ENCODE results near the gene TMTC4. TPM values are rescaled to one million over a fixed set of nuclear protein-coding genes. Genes with fewer than 3 reads are reported as not detected.
A peak's percentile ranks its signal among the peaks of the same experiment; 100 is the strongest.

The TMTC4 gene
- total RNA-seq, 2 experiments from 2014 or later, result 26.0 to 33.0 TPM

DNA sequence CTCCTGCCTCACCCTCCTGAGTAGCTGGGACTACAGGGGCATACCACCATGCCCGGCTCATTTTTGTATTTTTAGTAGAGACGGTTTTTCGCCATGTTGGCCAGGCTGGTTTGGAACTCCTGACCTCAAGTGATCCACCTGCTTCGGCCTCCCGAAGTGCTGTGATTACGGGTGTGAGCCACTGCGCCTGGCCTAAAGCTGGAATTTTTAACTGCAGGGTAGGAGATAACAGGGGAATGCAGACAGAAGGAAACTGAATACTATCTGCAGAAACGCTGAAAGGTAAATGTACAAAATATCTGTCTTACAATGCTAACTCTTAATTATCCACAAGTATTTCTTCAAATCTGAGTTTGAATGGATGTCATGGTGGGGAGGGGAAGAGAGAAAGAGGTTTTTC, 13.8 kb downstream of the TMTC4 start:
- Mint-ChIP-seq H3K36me3 (peaks cover 57% of the 10 kb centered on the region), H3K27ac (no peak overlapping the region), H3K9me3 (ENCODE audit: low read depth) (no peaks in the 10 kb centered on the region), H3K27me3 (no peaks in the 10 kb centered on the region), H3K4me3 (no peak overlapping the region), H3K4me1 (peaks cover 25% of the 10 kb centered on the region)
- DNase-seq (no peak), ATAC-seq (no peak)
- CTCF ChIA-PET, result no interaction called here

DNA sequence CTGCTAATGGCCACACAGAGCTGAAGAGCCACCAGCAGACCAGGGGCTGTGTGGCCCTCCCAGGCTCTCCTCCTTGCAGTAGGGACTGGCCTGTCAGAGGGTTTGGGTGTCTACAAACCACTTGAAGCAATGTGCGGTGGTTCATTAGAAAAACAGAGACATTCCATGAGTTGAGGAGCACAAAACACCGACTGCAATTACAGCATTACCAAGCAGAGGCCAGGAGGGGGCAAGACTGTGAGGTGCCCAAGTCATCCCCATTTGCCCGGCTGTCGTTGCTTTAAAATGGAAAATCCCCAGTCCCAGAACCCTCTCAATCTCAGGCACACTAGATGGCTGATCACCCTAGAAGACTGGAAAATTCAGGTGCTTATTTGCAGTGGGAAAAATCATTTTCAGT, 15.0 kb downstream of the TMTC4 start:
- no peak overlapping the region for H3K4me3 Mint-ChIP-seq
- H3K27me3 Mint-ChIP-seq, result no peaks in the 10 kb centered on the region
- DNase-seq, result no peak
- CTCF ChIA-PET, result interaction anchor here (1.0 kb wide), 1 partner anchor 15 kb away, joined by 3 read pairs; no protein-coding TSS in a partner anchor
- ATAC-seq, result no peak
- H3K9me3 Mint-ChIP-seq (ENCODE audit: low read depth), result no peaks in the 10 kb centered on the region
- H3K4me1 Mint-ChIP-seq, result peaks cover 25% of the 10 kb centered on the region
- H3K27ac Mint-ChIP-seq, result peak overlapping the region; percentile 57
- H3K36me3 Mint-ChIP-seq, result peaks cover 57% of the 10 kb centered on the region

DNA sequence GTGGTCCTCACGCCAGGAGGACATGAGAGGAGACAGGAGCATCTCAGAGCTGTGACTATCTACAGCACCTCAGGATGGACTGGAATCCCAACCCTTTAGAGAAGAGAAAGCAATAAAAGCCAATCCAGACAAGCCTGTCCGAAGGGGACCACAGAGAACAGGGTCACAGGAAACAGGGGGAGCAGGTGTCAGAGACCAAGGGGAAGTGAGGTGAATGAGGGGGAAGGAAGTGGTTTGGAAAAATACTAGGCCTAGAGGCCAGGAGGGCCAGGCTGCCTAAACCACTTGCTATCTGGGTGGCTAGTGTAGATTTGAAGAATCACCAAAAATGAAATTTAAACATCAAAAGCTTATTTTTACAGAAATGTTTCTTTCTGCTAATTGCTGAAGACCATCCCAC, 16.2 kb downstream of the TMTC4 start:
- H3K27ac Mint-ChIP-seq, result peak overlapping the region; percentile 62
- peaks cover 25% of the 10 kb centered on the region for H3K4me1 Mint-ChIP-seq
- CTCF ChIA-PET, result interaction anchor here (1.6 to 2.1 kb wide), 2 partner anchors 16 to 84 kb away, joined by 4 to 8 read pairs; partner anchors contain the start of gene TMTC4
- peaks cover 62% of the 10 kb centered on the region for H3K36me3 Mint-ChIP-seq
- H3K9me3 Mint-ChIP-seq (ENCODE audit: low read depth), result no peaks in the 10 kb centered on the region
- no peak overlapping the region for H3K4me3 Mint-ChIP-seq
- DNase-seq (peak; percentile 72), ATAC-seq (peak; percentile 92)
- no peaks in the 10 kb centered on the region for H3K27me3 Mint-ChIP-seq

DNA sequence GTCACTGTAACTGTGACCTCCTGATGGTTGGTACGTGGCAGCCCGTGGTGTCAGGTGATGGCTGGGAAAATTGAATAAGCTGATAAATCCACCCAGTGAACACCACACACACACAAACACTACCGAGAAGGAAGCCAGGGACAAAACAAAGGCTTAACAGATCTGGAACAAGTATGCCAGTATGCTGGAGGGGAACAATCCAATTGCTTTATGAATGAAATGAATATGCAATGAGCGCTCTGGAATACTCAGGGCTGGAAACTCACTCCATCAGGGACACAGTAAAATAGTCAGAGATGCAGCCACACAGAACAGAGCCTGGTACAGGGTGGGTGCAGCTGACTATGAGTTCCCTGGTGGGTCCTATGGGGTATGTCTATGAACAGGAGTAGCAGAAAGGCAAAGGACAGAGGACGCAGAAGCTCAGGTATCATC, 16.7 kb downstream of the TMTC4 start:
- H3K9me3 Mint-ChIP-seq (ENCODE audit: low read depth), result no peaks in the 10 kb centered on the region
- H3K36me3 Mint-ChIP-seq, result peaks cover 62% of the 10 kb centered on the region
- DNase-seq, result no peak
- CTCF ChIA-PET, result interaction anchor here (1.3 to 2.1 kb wide), 4 partner anchors 9 to 84 kb away, joined by 4 to 8 read pairs (median 6); partner anchors contain the start of gene TMTC4
- peak; percentile 43 for ATAC-seq
- H3K27ac Mint-ChIP-seq, result peak overlapping the region; percentile 62
- peaks cover 25% of the 10 kb centered on the region for H3K4me1 Mint-ChIP-seq
- H3K4me3 Mint-ChIP-seq, result no peak overlapping the region
- H3K27me3 Mint-ChIP-seq, result no peaks in the 10 kb centered on the region

DNA sequence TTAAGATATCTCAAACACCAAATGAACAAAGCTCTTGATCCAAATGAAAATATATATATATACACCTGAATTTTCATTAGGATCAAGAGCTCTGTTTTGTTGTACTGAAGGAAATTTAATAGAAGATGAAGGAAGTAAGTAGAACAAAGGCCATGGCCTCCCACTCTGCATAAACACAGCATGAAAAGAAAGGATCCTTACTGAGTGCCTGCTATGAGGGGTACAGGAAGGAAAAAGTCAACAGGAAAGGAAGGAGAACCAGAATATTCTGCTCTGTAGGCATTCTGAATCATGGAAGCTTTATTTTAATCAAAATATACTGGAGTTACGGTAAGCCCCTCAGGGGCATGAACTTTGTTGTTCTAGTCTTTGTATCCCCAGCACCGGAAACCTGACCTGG, 22.1 kb downstream of the TMTC4 start:
- Mint-ChIP-seq H3K4me1 (peaks cover under 1% of the 10 kb centered on the region), H3K9me3 (ENCODE audit: low read depth) (no peaks in the 10 kb centered on the region), H3K27me3 (no peaks in the 10 kb centered on the region), H3K36me3 (peaks cover 39% of the 10 kb centered on the region), H3K4me3 (no peak overlapping the region), H3K27ac (no peak overlapping the region)
- CTCF ChIA-PET, result interaction anchor here (0.9 kb wide), 1 partner anchor 72 kb away, joined by 3 read pairs; no protein-coding TSS in a partner anchor
- ATAC-seq (no peak), DNase-seq (no peak)

DNA sequence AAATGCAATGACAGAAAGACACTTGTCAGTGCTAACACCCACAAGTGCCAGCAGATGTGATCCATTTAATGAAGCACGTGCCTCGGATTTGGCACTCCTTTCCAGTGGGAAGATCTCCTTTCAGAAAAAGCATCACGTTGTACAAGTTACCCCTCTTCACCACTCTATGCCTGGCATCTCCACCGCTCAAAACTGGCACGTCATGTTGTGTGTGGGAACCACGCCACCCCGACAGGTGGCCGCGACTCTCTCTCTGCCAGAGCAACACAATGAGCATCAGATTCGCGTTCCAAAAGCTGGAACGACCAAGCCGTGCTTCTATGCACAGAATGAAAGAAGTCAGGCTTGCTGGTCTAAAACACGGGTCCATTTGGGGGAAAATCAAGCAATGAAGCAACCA, 24.3 kb downstream of the TMTC4 start:
- no peak overlapping the region for H3K4me3 Mint-ChIP-seq
- peaks cover 22% of the 10 kb centered on the region for H3K36me3 Mint-ChIP-seq
- DNase-seq (no peak), ATAC-seq (no peak)
- no peaks in the 10 kb centered on the region for H3K27me3 Mint-ChIP-seq
- no peaks in the 10 kb centered on the region for H3K4me1 Mint-ChIP-seq
- H3K27ac Mint-ChIP-seq, result no peak overlapping the region
- CTCF ChIA-PET, result no interaction called here
- no peaks in the 10 kb centered on the region for H3K9me3 Mint-ChIP-seq (ENCODE audit: low read depth)

DNA sequence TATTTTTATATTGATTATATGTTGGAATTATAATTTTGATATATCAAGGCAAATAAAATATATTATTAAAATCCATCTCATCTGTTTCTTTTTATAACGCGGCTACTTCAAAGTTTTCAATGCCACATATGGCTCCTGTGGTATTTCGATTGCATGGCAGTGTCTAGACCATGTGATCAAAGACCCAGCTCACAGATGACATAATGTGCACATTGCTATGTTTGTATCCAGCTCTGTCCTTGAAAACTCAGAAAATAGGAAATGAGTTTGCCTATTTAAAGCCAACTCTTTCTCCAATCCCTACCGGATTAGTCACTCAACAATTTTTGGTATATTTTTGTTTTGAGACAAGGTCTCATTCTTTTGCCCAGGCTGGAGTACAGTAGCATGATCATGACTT, 26.2 kb downstream of the TMTC4 start:
- no peaks in the 10 kb centered on the region for H3K27me3 Mint-ChIP-seq
- no peak overlapping the region for H3K4me3 Mint-ChIP-seq
- ATAC-seq (no peak), DNase-seq (no peak)
- H3K36me3 Mint-ChIP-seq, result peaks cover 17% of the 10 kb centered on the region
- no peaks in the 10 kb centered on the region for H3K4me1 Mint-ChIP-seq
- H3K9me3 Mint-ChIP-seq (ENCODE audit: low read depth), result no peaks in the 10 kb centered on the region
- CTCF ChIA-PET, result interaction anchor here (1.3 kb wide), 1 partner anchor 9 kb away, joined by 5 read pairs; no protein-coding TSS in a partner anchor
- no peak overlapping the region for H3K27ac Mint-ChIP-seq

DNA sequence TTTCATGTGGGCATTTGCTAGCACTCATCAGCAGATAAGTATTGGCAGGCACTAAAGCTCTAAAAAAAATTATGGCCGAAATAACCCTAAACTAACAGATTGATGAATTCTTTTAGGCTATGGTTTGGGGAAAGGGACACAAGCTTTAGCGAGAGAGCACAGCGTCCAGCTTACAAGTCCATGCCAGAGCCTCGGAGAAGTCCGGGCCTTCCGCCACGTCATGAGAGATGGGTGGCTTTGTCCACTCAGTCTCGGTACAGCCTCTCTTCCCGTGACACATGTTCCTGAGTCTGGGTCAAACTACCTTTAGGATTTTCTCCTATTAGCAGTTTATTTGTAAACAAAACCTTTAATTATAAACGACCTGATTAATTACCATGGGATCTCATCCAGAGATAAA, 27.7 kb downstream of the TMTC4 start:
- Mint-ChIP-seq H3K4me3 (no peak overlapping the region), H3K4me1 (no peaks in the 10 kb centered on the region), H3K27me3 (no peaks in the 10 kb centered on the region), H3K27ac (no peak overlapping the region), H3K9me3 (ENCODE audit: low read depth) (no peaks in the 10 kb centered on the region), H3K36me3 (peaks cover 16% of the 10 kb centered on the region)
- DNase-seq, result no peak
- ATAC-seq, result no peak
- CTCF ChIA-PET, result interaction anchor here (1.8 kb wide), 1 partner anchor 10 kb away, joined by 6 read pairs; no protein-coding TSS in a partner anchor

DNA sequence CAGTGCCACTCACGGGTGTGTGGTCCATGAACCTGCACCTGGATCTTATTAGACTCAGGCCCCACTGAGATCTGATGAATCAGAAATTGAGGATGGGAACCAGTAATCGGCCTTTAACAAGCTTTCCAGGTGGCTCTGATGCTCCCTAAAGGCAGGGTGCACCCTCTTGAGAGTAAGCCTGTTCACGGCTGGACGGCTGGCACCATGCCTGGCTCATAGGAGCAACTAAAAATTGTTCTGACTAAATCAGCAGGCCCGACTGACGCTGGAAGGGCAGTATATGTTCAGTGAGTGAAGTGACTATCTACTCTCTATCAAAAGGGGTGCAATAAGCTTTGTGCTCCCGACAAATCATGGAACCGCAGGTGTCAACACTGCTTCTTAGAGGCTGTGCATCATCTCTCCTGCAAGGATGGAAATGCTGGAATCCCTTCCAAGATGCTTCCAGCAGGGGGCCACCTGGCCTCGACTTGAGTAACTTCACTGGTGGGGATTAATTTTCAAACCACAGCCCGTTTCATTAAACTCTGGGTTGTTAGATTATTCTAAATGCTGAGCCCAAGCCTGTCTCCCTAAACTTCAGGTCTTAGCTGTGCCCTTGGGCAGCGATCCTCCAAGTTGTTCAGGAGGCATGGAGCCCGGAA, 28.4 kb downstream of the TMTC4 start:
- Mint-ChIP-seq H3K36me3 (peaks cover 21% of the 10 kb centered on the region), H3K9me3 (ENCODE audit: low read depth) (no peaks in the 10 kb centered on the region), H3K27me3 (no peaks in the 10 kb centered on the region), H3K27ac (no peak overlapping the region), H3K4me1 (no peaks in the 10 kb centered on the region), H3K4me3 (no peak overlapping the region)
- DNase-seq, result no peak
- no peak for ATAC-seq
- CTCF ChIA-PET, result interaction anchor here (1.8 kb wide), 1 partner anchor 11 kb away, joined by 6 read pairs; no protein-coding TSS in a partner anchor

DNA sequence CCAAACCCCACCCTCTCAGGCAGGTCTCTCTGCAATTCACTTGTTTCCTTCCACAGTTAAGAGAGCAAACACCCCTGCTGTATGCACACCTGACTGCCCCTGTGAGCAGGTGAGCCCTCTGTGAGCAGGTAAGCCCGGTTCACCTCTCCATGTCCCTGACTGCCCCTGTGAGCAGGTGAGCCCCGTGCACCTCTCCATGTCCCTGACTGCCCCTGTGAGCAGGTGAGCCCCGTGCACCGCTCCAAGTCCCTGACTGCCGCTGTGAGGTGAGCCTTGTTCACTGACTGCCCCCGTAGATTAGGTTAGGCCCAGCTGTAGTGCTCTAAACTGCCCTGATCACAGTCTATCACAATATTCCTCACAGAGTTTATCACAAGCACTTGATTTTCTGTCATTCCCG, 29.2 kb downstream of the TMTC4 start:
- CTCF ChIA-PET, result no interaction called here
- no peak for ATAC-seq
- H3K4me1 Mint-ChIP-seq, result no peaks in the 10 kb centered on the region
- peaks cover 21% of the 10 kb centered on the region for H3K36me3 Mint-ChIP-seq
- no peaks in the 10 kb centered on the region for H3K27me3 Mint-ChIP-seq
- H3K9me3 Mint-ChIP-seq (ENCODE audit: low read depth), result no peaks in the 10 kb centered on the region
- H3K4me3 Mint-ChIP-seq, result no peak overlapping the region
- no peak for DNase-seq
- H3K27ac Mint-ChIP-seq, result no peak overlapping the region

DNA sequence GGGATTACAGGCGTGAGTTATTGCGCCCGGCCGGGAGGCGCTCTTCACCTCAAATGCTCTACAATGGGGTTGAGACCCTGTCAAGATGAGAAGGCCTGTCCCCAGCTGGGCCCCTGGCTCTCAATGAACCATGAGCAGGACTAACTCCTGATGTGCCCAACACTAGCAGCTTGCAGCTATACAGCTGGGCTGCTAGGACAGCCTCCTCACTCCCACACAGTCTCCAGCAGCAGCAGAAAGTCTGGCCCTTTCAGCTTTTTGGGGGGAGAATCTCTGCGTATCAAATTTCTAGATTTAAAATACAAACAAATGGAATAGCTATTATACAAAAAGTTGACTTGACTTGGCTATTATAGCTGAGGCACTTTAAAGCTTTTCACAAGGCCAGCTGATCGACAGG, 30.2 kb downstream of the TMTC4 start:
- Mint-ChIP-seq H3K9me3 (ENCODE audit: low read depth) (no peaks in the 10 kb centered on the region), H3K27ac (no peak overlapping the region), H3K27me3 (no peaks in the 10 kb centered on the region), H3K4me1 (no peaks in the 10 kb centered on the region), H3K36me3 (peaks cover 20% of the 10 kb centered on the region), H3K4me3 (no peak overlapping the region)
- CTCF ChIA-PET, result interaction anchor here (1.7 kb wide), 1 partner anchor 71 kb away, joined by 4 read pairs; no protein-coding TSS in a partner anchor
- DNase-seq, result no peak
- no peak for ATAC-seq

DNA sequence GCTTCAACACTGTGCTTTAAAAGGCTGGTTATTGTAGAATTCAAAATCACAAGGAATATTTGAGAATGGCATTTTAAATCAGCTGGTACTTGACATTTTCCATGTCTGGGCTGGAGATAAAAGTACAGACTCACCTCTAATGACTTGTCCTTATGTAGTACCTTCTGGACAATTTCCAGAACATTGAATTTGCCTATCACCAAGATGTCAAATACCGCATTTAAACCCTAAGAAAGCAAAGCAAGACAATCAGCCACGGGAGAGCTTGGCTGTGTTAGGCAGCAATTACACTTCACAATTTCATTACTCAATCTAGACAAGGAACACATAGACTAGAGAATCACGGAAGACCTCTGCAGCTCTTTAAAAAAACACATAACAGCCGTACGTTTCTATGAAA, 36.8 kb downstream of the TMTC4 start:
- H3K9me3 Mint-ChIP-seq (ENCODE audit: low read depth), result no peaks in the 10 kb centered on the region
- CTCF ChIA-PET, result interaction anchor here (0.6 to 1.3 kb wide), 4 partner anchors 18 to 1461 kb away, joined by 3 to 6 read pairs (median 3); no protein-coding TSS in a partner anchor
- no peaks in the 10 kb centered on the region for H3K4me1 Mint-ChIP-seq
- no peaks in the 10 kb centered on the region for H3K27me3 Mint-ChIP-seq
- no peak for DNase-seq
- no peak for ATAC-seq
- H3K27ac Mint-ChIP-seq, result no peak overlapping the region
- peaks cover 33% of the 10 kb centered on the region for H3K36me3 Mint-ChIP-seq
- H3K4me3 Mint-ChIP-seq, result no peak overlapping the region

DNA sequence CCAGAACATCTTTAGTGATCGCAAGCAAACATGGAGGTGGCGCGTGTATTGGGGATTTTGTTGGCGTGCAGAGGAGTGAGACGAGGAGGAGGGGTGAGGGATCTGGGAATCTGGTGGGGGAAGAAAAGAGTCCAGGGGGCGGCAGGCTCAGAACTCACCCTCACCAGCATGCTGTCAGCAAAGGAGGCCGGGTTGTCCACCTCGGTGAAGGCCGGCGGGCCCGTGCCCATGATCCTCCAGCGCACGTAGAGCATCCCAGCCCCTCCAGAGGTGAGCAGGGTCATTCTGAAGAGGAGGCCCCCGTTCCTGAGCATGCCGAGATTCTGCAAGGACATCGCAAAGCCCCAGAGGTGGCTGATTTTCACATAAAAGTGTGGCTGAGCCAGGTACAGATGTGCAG, 37.2 kb downstream of the TMTC4 start:
- DNase-seq, result no peak
- Mint-ChIP-seq H3K36me3 (peaks cover 33% of the 10 kb centered on the region), H3K9me3 (ENCODE audit: low read depth) (no peaks in the 10 kb centered on the region), H3K4me1 (no peaks in the 10 kb centered on the region), H3K4me3 (no peak overlapping the region), H3K27ac (no peak overlapping the region), H3K27me3 (no peaks in the 10 kb centered on the region)
- ATAC-seq, result no peak
- CTCF ChIA-PET, result interaction anchor here (0.6 to 1.3 kb wide), 4 partner anchors 19 to 1460 kb away, joined by 3 to 6 read pairs (median 3); no protein-coding TSS in a partner anchor

DNA sequence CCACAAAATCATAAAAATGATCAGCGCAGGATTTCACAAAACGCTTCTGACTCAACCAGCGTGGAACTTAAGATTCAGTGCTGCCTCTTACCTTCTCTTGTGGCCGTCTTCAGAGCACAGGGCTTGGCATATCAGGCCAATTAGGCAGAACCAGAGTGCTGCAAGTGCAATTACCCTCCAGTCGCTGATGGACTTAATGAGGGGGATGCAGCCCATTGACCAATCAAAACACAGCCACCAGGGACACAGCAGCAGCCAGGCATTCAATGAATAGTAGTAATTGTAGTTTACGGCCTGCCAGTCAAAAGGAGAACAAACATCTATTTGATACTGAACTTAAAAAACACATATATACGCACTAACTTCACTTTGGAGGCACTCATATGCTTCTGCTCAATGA, 38.2 kb downstream of the TMTC4 start:
- Mint-ChIP-seq H3K27me3 (no peaks in the 10 kb centered on the region), H3K4me3 (no peak overlapping the region), H3K36me3 (peaks cover 33% of the 10 kb centered on the region), H3K9me3 (ENCODE audit: low read depth) (no peaks in the 10 kb centered on the region), H3K4me1 (no peaks in the 10 kb centered on the region), H3K27ac (no peak overlapping the region)
- ATAC-seq, result no peak
- no peak for DNase-seq
- CTCF ChIA-PET, result interaction anchor here (1.2 kb wide), 1 partner anchor 64 kb away, joined by 3 read pairs; no protein-coding TSS in a partner anchor
